Ascending aorta (tissue), 2 donors: ENCODE data around the gene ARCN1. TPM values are rescaled to one million over a fixed set of nuclear protein-coding genes. Genes with fewer than 3 reads are reported as not detected.
A peak's percentile ranks its signal among the peaks of the same experiment; 100 is the strongest.
"Not testable (repeated sequence)": the region's sequence is repeated elsewhere in the genome, so short reads cannot be mapped to it uniquely, and the experiment has no call there.

ENCODE experiments used
- DNase-seq, 2 donors: peaks; one replicate each; pipeline ENCODE4 v3.0.0-alpha.2; 2019; ENCODE audit warnings: low spot score in 2 of 2
- H3K27ac ChIP-seq, 2 donors: fragments of 200-600 bp; sonication (generic); one replicate each; pipeline ENCODE4 v1.5.1; 2016 to 2017; ENCODE audit warnings: mild to moderate bottlenecking in 1 of 2
- H3K27me3 ChIP-seq: fragments of 200-600 bp; sonication (generic); one replicate; pipeline ENCODE4 v1.5.1; 2017
- H3K36me3 ChIP-seq, 2 donors: fragments of 200-600 bp; sonication (generic); one replicate each; pipeline ENCODE4 v1.5.1; 2016
- H3K4me1 ChIP-seq, 2 donors: fragments of 200-600 bp; sonication (generic); one replicate each; pipeline ENCODE4 v1.5.1; 2016 to 2017; ENCODE audit warnings: mild to moderate bottlenecking in 1 of 2
- H3K4me3 ChIP-seq, 2 donors: fragments of 200-600 bp; sonication (generic); one replicate each; pipeline ENCODE4 v1.5.1; 2016 to 2017; ENCODE audit warnings: mild to moderate bottlenecking in 1 of 2
- H3K9me3 ChIP-seq, 2 donors: fragments of 200-600 bp; sonication (generic); one replicate each; pipeline ENCODE4 v1.5.1; 2016
- CTCF ChIP-seq, 3 experiments: fragments of 200-600 bp in 2 of 3; fragments of 450-650 bp in 1 of 3; sonication (generic) in 2 of 3; IDR thresholded peaks; one replicate each; pipeline ENCODE4 v1.5.1; 2016 to 2019; ENCODE audit warnings: antibody characterized with exemption in 3 of 3, mild to moderate bottlenecking in 1 of 3, moderate library complexity in 1 of 3
- intact Hi-C: fragments of 100-400 bp; cut with DNase I; formaldehyde crosslinking; loops from one replicate; pipeline ENCODE4 v1.15.1; 2023
- total RNA-seq: library from RNA; depleted of rRNA; stranded (reverse); fragments of >200 nt; gene quantifications from one replicate; pipeline ENCODE4 v1.1.0, GENCODE V29; 2016

ARCN1 gene
- total RNA-seq, 1 donor from 2014 or later: 93.8 TPM

DNA sequence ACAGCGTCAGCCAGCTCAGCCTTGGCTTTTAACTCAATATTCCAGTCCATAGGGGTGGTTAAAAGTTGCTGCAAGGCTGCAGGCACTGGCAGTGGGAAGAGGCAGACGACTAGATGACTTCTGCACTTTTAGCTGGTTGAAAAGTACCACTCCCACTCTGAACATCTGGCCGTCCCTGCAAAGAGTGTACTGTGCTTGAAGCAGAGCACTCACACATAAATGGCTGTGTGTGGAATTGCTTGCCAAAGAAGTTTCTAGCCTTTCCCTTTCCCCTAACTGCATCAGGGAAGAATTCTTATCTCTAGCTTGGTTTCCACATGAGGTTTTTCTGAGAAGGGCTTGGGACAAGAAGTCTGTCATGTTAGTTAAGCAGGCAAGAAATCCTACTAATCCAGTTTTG is 30.1 kb downstream of the ARCN1 start:
- H3K9me3 ChIP-seq: no peaks in the 10 kb centered on the region
- H3K36me3 ChIP-seq: peaks cover 54 to 58% of the 10 kb centered on the region in 2 donors
- H3K27me3 ChIP-seq: no peaks in the 10 kb centered on the region
- DNase-seq: no peak
- no peak for TF ChIP-seq CTCF (IDR thresholded peaks at IDR 0.05)
- intact Hi-C loops: no loop called here
- peak overlapping the region; percentile 11 to 39 for H3K27ac ChIP-seq
- H3K4me1 ChIP-seq: peaks cover 3 to 23% of the 10 kb centered on the region in 2 donors
- no peak overlapping the region for H3K4me3 ChIP-seq

DNA sequence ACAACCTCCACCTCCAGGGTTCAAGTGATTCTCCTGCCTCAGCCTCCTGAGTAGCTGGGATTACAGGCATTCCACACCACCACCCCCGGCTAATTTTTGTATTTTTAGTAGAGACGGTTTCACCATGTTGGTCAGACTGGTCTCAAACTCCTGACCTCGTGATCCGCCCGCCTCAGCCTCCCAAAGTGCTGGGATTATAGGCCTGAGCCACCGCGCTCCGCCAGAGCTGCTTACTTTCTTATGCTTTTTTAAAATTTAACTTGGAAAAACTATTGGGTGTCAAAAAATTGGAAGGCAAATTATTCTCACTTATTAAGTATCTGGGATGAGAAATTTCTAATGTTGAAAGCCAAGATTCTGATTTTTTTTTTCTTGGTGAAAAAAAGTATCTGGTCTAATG is 31.5 kb downstream of the ARCN1 start:
- intact Hi-C loops, H3K27me3 ChIP-seq, H3K4me3 ChIP-seq, H3K9me3 ChIP-seq: not testable (repeated sequence)
- DNase-seq: peak in 1 of 2 donors; percentile 44
- Histone ChIP-seq H3K36me3 (peaks cover 42 to 47% of the 10 kb centered on the region in 2 donors), H3K4me1 (peaks cover 3 to 23% of the 10 kb centered on the region in 2 donors), H3K27ac (peak overlapping the region; percentile 94 to 99)

- TF ChIP-seq CTCF (IDR thresholded peaks at IDR 0.05): no peak
- H3K4me1 ChIP-seq: peaks cover 3 to 32% of the 10 kb centered on the region in 2 donors
- H3K27me3 ChIP-seq: no peaks in the 10 kb centered on the region
- H3K27ac ChIP-seq: peak overlapping the region; percentile 94 to 99
- H3K36me3 ChIP-seq: peaks cover 34 to 38% of the 10 kb centered on the region in 2 donors
- H3K4me3 ChIP-seq: no peak overlapping the region
- intact Hi-C loops: no loop called here
- peak in 1 of 2 donors; percentile 40 for DNase-seq
- H3K9me3 ChIP-seq: no peaks in the 10 kb centered on the region
These were observed 32.4 kb downstream of the ARCN1 start for GRCh38 chr11:118604566-118604965.

DNA sequence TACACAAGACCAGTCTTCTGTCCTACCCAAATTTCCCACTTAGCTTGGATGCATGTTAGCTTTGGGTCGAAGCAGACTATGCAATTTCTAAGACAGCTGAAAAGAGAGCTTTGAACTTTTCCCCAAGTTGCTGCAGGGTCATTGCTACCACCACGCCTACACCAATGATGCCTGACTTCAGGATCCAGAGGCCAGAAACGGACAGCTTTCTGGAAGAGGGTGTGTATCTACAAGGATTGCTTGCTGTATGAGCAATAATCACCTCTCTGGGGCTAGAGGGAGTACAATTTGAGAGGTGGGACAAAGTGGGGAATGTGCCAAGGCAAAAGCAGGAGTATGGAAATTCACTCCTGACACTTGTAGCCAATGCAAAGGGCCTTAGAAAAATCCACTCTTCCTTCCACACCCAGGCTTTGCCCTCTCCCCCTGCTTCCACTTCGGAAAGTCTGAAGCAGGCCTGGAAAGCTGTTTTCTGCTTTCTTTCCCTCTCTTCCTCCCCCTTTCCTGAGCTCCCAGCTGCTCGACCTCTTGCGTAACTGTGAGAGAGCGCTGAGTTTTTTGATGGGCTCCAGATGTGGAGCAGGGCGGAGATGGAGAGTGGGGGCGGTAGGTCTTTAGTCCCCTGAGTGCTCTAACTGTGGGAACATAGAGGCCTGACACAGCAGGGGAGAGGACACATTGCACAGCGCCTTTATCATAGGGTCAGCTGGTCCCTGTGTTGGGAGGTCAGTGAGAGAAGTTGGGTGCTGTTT is 33.1 kb downstream of the ARCN1 start:
- peak overlapping the region; percentile 94 to 99 for H3K27ac ChIP-seq
- peaks cover 3 to 37% of the 10 kb centered on the region in 2 donors for H3K4me1 ChIP-seq
- intact Hi-C loops: no loop called here

DNA sequence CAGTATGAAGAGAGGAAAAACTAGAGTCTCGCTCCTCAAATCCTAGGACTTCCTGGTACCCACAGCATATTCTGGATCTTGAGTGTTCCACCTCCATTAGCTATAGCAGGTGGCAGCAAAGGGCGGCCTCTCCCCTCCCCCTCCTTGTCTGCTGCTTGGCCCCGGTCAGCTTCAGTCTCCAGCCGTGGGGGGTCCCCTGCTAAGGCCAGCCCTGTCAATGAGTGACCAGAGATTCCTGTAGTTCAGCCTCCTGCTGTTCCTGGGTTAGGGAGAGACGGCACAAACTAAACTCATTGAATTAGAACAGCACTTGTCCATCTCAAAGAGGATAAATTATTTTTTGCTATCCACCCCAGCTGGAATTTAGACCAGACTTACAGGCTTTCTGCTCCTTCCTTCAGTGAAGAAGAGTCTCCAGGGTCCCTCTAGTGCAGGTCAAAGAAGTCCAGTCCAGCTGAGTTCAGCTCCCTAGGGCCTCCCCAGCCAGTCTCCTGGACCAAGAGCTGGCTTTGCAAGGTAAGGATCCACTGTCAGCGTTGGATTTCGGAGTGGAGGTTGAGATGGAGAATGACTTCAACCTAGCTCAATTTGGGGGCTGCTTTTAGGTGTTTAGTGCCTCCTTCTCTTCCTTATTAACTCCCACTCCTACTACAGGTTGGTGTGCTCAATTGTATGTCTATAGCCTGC is 34.1 kb downstream of the ARCN1 start:
- intact Hi-C loops: no loop called here
- Histone ChIP-seq H3K4me1 (peaks cover 10 to 45% of the 10 kb centered on the region in 2 donors), H3K36me3 (peaks cover 17 to 21% of the 10 kb centered on the region in 2 donors), H3K9me3 (no peaks in the 10 kb centered on the region), H3K4me3 (no peak overlapping the region), H3K27me3 (no peaks in the 10 kb centered on the region), H3K27ac (peak overlapping the region; percentile 94 to 99)
- no peak for TF ChIP-seq CTCF (IDR thresholded peaks at IDR 0.05)
- DNase-seq: peak in 1 of 2 donors; percentile 63

More for the DNA sequence above, 33.1 kb downstream of the ARCN1 start:
- H3K36me3 ChIP-seq: peaks cover 27 to 31% of the 10 kb centered on the region in 2 donors
- TF ChIP-seq CTCF (IDR thresholded peaks at IDR 0.05): no peak
- peak in 1 of 2 donors; percentile 91 for DNase-seq
- H3K27me3 ChIP-seq: no peaks in the 10 kb centered on the region
- no peaks in the 10 kb centered on the region for H3K9me3 ChIP-seq
- H3K4me3 ChIP-seq: no peak overlapping the region

- intact Hi-C loops: no loop called here
- Histone ChIP-seq H3K27me3 (no peaks in the 10 kb centered on the region), H3K4me1 (peaks cover 11 to 51% of the 10 kb centered on the region in 2 donors), H3K9me3 (no peaks in the 10 kb centered on the region), H3K27ac (peak overlapping the region; percentile 94 to 99), H3K36me3 (peaks cover 12 to 16% of the 10 kb centered on the region in 2 donors), H3K4me3 (peak overlapping the region in 1 of 2 donors; percentile 77)
- DNase-seq: peak in 1 of 2 donors; percentile 59
- TF ChIP-seq CTCF (IDR thresholded peaks at IDR 0.05): no peak
These were observed 34.6 kb downstream of the ARCN1 start for GRCh38 chr11:118606844-118607228.
